Activated T-helper 2 cell treated with anti-CD3 and anti-CD28 coated beads, Interferon-gamma antibody, Interleukin-2, Interleukin-4, amounts not matched to agents 10 μg/mL and 5 μg/mL and 100 μg/mL, durations not matched to agents 14 hours and 24 hours and 36 hours (primary cell): ENCODE measurements around the gene IFT80. TPM values are rescaled to one million over a fixed set of nuclear protein-coding genes. Genes with fewer than 3 reads are reported as not detected.

Source experiments
- DNase-seq: peaks from one replicate; pipeline ENCODE4 v3.0.0; 2021; ENCODE audit warnings: low spot score
- H3K27ac Mint-ChIP-seq: one replicate; pipeline ENCODE4 v1.8.0; 2021; ENCODE audit warnings: mixed read lengths
- H3K27me3 Mint-ChIP-seq: one replicate; pipeline ENCODE4 v1.8.0; 2021; ENCODE audit warnings: low read depth, mixed read lengths
- H3K36me3 Mint-ChIP-seq: one replicate; pipeline ENCODE4 v1.8.0; 2021; ENCODE audit warnings: low read depth, mixed read lengths
- H3K4me1 Mint-ChIP-seq: one replicate; pipeline ENCODE4 v1.8.0; 2021; ENCODE audit warnings: low read depth, mixed read lengths
- H3K4me3 Mint-ChIP-seq: one replicate; pipeline ENCODE4 v1.8.0; 2021; ENCODE audit warnings: low read depth, mild to moderate bottlenecking, moderate library complexity, mixed read lengths
- H3K9me3 Mint-ChIP-seq: one replicate; pipeline ENCODE4 v1.8.0; 2021; ENCODE audit warnings: mixed read lengths
- intact Hi-C: fragments of 100-400 bp; cut with micrococcal nuclease; formaldehyde crosslinking; loops from one replicate; pipeline ENCODE4 v1.15.1; 2023
- total RNA-seq: library from RNA; stranded (reverse); gene quantifications from 2 replicates; pipeline ENCODE4 v1.2.3, GENCODE V29; 2022

Gene IFT80
- total RNA-seq, 1 donor from 2014 or later, result 19.2 TPM

DNA sequence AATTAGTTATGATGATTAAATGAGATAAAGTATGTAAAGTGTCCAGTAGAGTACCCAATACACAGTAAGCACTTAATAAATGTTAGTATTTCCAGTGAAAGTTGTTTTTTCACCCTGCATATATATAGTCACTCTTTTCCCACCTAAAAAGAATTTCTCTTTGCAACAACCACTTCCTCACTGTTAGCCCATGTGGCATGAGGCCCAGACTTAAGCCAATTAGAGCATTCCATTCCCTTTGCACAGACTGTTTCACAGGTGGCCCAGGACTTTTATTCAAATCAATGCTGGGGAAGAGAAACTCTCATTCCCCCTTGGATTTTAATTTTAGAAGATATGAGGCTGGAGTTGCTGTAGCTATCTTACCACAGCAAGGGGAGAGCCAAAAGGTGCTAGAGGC lies 3.7 kb downstream of the IFT80 start:
- intact Hi-C loops, result loop anchor here (5.0 kb wide), 1 partner anchor 368 kb away; no protein-coding TSS in a partner anchor
- peaks cover 33% of the 10 kb centered on the region for H3K4me1 Mint-ChIP-seq
- DNase-seq, result no peak
- H3K9me3 Mint-ChIP-seq, result no peaks in the 10 kb centered on the region
- no peaks in the 10 kb centered on the region for H3K27me3 Mint-ChIP-seq
- H3K36me3 Mint-ChIP-seq, result peaks cover 4% of the 10 kb centered on the region
- no peak overlapping the region for H3K4me3 Mint-ChIP-seq
- H3K27ac Mint-ChIP-seq, result no peak overlapping the region

DNA sequence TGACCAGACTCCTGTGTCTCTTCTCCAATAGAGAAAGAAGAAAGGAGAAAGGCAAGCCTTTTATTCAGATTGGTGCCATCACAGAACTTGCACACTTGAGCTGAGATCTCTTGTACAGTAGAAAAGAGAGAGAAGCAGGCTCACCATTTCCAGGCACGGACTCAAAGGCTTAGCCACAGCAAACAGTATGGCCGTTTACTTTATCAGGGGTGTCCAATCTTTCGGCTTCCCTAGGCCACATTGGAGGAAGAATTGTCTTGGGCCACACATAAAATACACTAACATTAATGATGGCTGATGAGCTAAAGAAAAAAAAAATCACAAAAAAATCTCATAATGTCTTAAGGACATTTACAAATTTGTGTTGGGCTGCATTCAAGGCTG lies 5.0 kb downstream of the IFT80 start:
- Mint-ChIP-seq H3K36me3 (no peaks in the 10 kb centered on the region), H3K27me3 (no peaks in the 10 kb centered on the region), H3K9me3 (no peaks in the 10 kb centered on the region), H3K4me3 (no peak overlapping the region), H3K4me1 (peaks cover 33% of the 10 kb centered on the region), H3K27ac (no peak overlapping the region)
- intact Hi-C loops, result no loop called here
- no peak for DNase-seq

DNA sequence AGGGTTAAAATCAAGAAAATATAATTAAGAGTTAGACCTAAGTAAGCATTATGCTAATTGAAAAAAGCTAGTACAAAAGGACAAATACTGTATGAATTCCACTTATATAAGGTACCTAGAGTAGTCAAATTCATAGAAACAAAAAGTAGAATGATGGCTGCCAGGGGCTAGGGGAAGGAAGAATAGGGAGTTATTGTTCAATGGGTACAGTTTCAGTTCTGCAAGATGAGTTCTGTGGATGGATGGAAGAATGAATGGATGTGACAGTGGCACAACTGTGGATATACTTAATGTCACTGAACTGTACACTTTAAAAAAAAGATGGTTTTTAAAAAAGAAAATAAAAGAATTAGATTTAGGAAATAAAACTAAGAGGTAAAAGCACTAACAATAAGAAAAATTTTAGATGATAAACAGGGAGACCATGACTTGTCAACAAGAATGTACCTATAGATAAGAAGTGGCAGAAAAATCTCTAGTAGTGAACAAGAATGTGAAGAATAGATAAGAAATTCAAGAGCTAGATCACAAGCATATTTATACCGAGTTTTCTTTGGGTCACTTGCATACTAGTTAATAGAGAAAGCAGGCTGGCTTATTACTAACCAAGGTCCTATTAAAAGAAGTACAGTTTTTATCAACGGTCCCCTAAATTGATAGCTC lies 5.5 kb downstream of the IFT80 start:
- Mint-ChIP-seq H3K4me3 (no peak overlapping the region), H3K27me3 (no peaks in the 10 kb centered on the region), H3K4me1 (peaks cover 30% of the 10 kb centered on the region), H3K9me3 (no peaks in the 10 kb centered on the region), H3K27ac (no peak overlapping the region), H3K36me3 (no peaks in the 10 kb centered on the region)
- intact Hi-C loops, result no loop called here
- DNase-seq, result no peak

DNA sequence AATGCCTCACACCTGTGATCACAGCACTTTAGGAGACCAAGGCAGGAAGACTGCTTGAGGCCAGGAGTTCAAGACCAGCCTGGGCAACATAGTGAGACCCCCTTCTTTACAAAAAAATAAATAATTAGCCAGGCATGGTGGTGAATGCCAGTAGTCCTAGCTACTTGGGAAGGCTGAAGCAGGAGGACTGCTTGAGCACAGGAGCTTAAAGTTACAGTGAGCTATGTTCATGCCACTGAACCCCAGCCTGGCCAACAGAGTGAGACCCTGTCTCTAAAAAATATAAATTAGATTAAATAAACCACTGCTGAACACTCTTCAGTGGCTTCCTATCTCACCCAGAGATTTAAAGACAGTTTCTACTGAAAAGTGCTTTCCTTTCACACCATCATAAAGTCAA lies 6.2 kb downstream of the IFT80 start:
- Mint-ChIP-seq H3K36me3 (peaks cover 4% of the 10 kb centered on the region), H3K4me1 (peaks cover 25% of the 10 kb centered on the region), H3K27me3 (no peaks in the 10 kb centered on the region), H3K9me3 (no peaks in the 10 kb centered on the region), H3K27ac (no peak overlapping the region), H3K4me3 (no peak overlapping the region)
- intact Hi-C loops, result no loop called here
- no peak for DNase-seq

DNA sequence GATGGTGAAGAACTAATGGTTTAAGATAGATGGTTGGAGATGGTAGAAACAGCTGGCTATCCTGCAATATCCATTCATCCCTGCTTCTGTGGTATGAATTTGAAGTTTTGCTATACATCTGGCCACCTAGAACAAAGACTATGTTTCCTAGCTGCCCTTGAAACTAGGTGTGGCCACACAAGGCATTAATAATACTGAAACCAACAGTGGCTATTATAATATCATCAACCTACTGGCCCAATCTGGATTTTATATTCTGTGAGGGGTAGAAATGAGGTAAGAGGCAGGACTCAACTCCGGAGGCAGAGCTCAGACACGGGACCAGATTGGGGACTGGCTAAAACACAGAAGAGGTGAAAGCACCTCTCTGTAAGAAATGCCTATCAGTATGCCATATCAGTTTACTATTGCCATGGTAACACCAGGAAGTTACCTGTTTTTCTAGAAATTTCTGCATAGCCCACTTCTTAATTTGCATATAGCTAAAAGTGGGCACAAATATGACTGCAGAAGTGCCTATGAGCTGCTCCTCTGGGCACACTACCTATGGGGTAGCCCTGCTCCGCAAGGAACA lies 8.4 kb downstream of the IFT80 start:
- DNase-seq, result no peak
- peaks cover 8% of the 10 kb centered on the region for H3K36me3 Mint-ChIP-seq
- intact Hi-C loops, result no loop called here
- H3K27ac Mint-ChIP-seq, result no peak overlapping the region
- H3K27me3 Mint-ChIP-seq, result no peaks in the 10 kb centered on the region
- H3K4me1 Mint-ChIP-seq, result peaks cover 22% of the 10 kb centered on the region
- H3K4me3 Mint-ChIP-seq, result no peak overlapping the region
- no peaks in the 10 kb centered on the region for H3K9me3 Mint-ChIP-seq

DNA sequence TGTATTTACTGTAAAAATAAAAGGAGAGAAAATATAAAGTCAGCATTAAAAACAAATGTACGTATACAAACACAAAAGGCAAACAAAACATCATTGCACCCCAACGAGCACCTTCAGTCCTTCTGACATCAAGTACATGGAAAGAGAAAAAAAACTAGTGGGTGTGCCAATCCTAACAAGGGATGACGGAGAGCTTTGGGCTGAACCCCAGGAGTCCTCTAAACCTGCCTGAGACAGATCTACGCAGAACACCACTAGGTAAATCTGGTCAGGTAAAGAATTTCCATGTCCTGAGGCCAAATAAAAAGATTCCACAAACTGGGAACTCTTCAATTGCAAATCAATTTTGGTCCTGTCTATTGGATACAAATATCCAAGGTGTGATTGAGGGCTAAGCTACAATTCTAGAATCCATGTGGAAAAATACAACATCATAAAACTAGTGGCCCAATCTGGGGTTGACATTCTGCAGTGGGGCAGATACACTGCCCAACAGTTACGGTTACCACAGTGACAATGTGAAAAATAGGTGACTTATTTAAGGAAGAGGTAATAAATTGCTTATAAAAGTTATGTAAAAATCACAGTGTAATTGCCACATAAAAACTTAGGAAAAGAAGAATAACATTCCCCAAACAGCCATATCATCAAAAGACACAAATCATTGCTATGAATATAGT lies 14.2 kb downstream of the IFT80 start:
- H3K4me1 Mint-ChIP-seq, result peaks cover 17% of the 10 kb centered on the region

DNA sequence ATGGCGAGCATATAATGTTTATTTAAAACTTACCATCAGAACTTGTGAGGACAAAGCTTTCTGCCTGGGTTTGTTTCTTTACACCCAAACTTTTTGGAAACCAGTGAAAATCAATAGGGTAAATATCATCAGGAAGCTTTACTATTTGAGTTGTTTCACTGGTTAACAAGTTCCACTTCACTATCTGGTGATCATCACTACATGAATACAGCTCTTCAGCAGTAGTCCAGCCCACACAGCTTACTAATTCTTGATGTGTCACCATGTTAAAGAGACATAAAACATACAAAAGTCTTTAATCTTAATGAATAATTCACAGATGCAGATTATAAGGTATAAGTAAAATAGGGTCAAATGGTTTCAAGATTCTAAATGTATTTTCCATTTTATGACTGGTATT lies 17.6 kb downstream of the IFT80 start:
- Mint-ChIP-seq H3K4me1 (peaks cover 14% of the 10 kb centered on the region), H3K27ac (no peak overlapping the region), H3K9me3 (no peaks in the 10 kb centered on the region), H3K27me3 (no peaks in the 10 kb centered on the region), H3K36me3 (peaks cover 21% of the 10 kb centered on the region), H3K4me3 (no peak overlapping the region)
- no peak for DNase-seq
- intact Hi-C loops, result no loop called here

More for the DNA sequence above, 14.2 kb downstream of the IFT80 start:
- H3K36me3 Mint-ChIP-seq, result peaks cover 25% of the 10 kb centered on the region
- no peak overlapping the region for H3K4me3 Mint-ChIP-seq
- no peaks in the 10 kb centered on the region for H3K27me3 Mint-ChIP-seq
- intact Hi-C loops, result no loop called here
- no peaks in the 10 kb centered on the region for H3K9me3 Mint-ChIP-seq
- H3K27ac Mint-ChIP-seq, result no peak overlapping the region
- no peak for DNase-seq

DNA sequence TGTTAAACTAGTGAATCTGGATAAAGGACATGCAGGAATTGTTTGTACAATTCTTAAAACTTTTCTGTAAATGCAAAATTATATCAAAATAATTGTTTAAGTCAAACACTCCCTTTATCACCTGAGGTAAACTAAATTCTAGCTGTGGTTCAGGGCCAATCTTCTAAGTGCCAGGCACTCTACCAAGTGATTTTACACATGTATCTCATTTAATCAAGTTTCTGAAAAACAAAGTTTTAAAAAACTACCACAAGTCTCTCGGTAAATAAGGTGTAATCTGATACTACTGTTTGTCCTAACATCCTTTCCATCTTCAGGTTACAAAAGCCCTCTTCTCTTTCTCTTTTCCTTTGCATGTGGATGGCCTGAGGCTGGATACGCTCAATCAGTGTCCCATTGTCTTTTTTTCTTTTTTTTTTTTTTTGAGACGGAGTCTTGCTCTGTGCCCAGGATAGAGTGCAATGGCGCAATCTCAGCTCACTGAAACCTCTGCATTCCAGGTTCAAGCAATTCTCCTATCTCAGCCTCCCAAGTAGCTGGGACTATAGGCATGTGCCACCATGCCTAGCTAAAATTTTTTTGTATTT lies 19.3 kb downstream of the IFT80 start:
- Mint-ChIP-seq H3K36me3 (peaks cover 30% of the 10 kb centered on the region), H3K9me3 (no peaks in the 10 kb centered on the region), H3K27me3 (no peaks in the 10 kb centered on the region), H3K4me3 (no peak overlapping the region), H3K4me1 (peaks cover 12% of the 10 kb centered on the region), H3K27ac (no peak overlapping the region)
- intact Hi-C loops, result no loop called here
- DNase-seq, result no peak

DNA sequence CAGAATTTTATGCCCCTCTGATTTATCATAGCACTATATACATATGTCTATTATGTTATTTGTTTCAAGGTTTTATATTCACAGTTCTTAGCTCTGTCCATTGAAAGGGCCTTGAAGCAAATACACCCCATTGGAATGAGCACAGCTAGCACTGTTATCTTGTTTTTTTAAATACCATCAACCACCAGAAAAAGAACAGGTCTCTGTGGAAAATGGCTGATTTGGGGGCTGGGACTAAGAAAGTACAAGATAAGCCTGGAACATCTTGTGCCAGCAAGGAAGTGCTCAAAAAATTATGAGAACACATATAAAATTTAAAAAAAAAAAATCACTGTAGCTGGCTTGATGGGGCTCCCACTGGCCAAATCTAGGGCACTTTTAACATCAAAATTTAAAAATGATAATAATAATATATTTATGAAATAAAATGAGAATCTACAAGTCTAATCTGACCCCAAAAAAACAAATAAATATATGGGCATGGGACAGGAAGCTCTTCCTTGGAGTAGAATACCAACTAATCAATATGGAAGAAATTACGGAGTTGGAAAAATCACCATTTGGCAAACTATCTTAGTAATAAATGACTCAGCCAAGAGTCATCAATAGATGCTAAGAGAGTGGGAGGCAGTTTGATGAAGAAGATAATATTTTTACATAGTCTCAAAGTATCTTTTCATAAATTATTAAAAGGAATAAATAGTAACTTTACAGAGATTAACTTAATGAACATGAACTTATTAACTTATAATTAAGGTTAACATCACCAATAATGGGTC lies 20.5 kb downstream of the IFT80 start:
- intact Hi-C loops, result no loop called here
- H3K9me3 Mint-ChIP-seq, result no peaks in the 10 kb centered on the region
- peaks cover 39% of the 10 kb centered on the region for H3K36me3 Mint-ChIP-seq
- DNase-seq, result no peak
- H3K27ac Mint-ChIP-seq, result no peak overlapping the region
- H3K27me3 Mint-ChIP-seq, result no peaks in the 10 kb centered on the region
- H3K4me3 Mint-ChIP-seq, result no peak overlapping the region
- peaks cover 12% of the 10 kb centered on the region for H3K4me1 Mint-ChIP-seq

DNA sequence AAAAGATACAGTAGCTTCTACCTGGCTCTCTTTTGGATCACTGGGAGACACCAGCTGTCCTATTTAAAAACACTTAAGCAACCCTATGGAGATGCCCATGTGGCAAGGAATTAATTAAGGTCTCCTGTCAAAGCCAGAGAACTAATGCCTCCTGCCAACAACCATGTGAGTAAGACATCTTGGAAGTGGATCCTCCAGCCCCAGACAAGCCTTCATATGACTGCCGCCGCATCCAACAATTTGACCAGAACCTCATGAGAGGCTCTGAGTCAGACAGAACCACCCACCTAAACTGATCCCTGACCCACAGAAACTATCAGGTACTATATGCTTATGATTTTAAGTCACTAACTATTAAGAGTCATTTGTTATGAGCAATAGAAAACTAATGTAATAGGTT lies 22.3 kb downstream of the IFT80 start:
- Mint-ChIP-seq H3K9me3 (no peaks in the 10 kb centered on the region), H3K4me3 (no peak overlapping the region), H3K27ac (no peak overlapping the region), H3K27me3 (no peaks in the 10 kb centered on the region), H3K4me1 (peaks cover 9% of the 10 kb centered on the region), H3K36me3 (peaks cover 38% of the 10 kb centered on the region)
- intact Hi-C loops, result no loop called here
- no peak for DNase-seq

DNA sequence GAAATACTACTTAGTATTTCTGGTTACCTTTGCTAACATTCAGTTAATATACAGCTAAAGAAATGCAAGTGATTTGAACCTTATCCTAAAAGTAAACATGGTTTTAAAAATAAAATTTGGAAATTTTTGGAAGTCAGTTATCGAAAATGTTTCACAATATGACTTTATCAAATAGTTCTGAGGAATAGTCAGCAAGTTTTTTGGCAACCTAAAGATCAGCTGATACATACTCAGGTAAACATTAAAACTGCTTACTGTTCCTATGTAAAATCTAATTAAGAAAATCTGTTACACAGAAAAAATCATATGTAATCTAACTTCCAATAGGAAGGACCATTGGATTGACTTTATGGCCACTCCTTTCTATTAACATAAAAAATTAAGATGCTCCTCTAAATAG lies 24.1 kb downstream of the IFT80 start:
- no peak for DNase-seq
- no peaks in the 10 kb centered on the region for H3K27me3 Mint-ChIP-seq
- peaks cover 39% of the 10 kb centered on the region for H3K36me3 Mint-ChIP-seq
- H3K4me1 Mint-ChIP-seq, result peaks cover 11% of the 10 kb centered on the region
- intact Hi-C loops, result no loop called here
- no peak overlapping the region for H3K4me3 Mint-ChIP-seq
- H3K9me3 Mint-ChIP-seq, result no peaks in the 10 kb centered on the region
- H3K27ac Mint-ChIP-seq, result no peak overlapping the region

DNA sequence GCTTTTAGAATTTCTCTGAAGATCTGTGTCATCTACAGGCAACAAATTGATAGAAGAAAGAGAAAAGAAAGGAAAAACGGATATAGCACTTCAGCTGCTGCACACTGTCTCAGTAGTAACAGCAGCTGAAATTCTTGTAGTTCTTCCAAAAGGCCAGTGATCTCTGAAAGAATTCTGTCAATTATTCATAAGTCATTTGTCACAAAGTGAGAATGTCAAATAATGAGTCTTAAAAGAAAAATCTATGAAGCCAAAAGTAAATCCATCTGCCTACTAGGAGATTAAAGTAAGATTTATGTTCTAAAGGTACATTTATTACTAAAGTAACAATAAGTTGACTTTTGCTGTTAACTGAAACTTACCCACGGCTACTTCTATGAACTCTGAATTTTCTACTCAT lies 24.6 kb downstream of the IFT80 start:
- H3K27ac Mint-ChIP-seq, result no peak overlapping the region
- H3K4me1 Mint-ChIP-seq, result peaks cover 14% of the 10 kb centered on the region
- H3K36me3 Mint-ChIP-seq, result peaks cover 39% of the 10 kb centered on the region
- intact Hi-C loops, result no loop called here
- H3K4me3 Mint-ChIP-seq, result no peak overlapping the region
- no peak for DNase-seq
- H3K9me3 Mint-ChIP-seq, result no peaks in the 10 kb centered on the region
- H3K27me3 Mint-ChIP-seq, result no peaks in the 10 kb centered on the region
